Testis (tissue), 5 donors: ENCODE results near the gene PWWP2A. TPM values are rescaled to one million over a fixed set of nuclear protein-coding genes. Genes with fewer than 3 reads are reported as not detected.

ENCODE experiments used
- DNase-seq: peaks from one replicate; pipeline ENCODE4 v3.0.0-alpha.2; 2019
- H3K27ac ChIP-seq, 2 donors: fragments of 200-600 bp; sonication (generic); one replicate each; pipeline ENCODE4 v1.5.1; 2019
- H3K27me3 ChIP-seq: fragments of 200-600 bp; sonication (generic); one replicate; pipeline ENCODE4 v1.5.1; 2019
- H3K36me3 ChIP-seq: fragments of 200-600 bp; sonication (generic); one replicate; pipeline ENCODE4 v1.5.1; 2017; ENCODE audit warnings: low read depth; ENCODE audit errors: missing control alignments
- H3K4me1 ChIP-seq: fragments of 200-600 bp; sonication (generic); one replicate; pipeline ENCODE4 v1.5.1; 2019
- H3K4me3 ChIP-seq, 2 donors: fragments of 200-600 bp; sonication (generic); one replicate each; pipeline ENCODE4 v1.5.1; 2017 to 2019
- H3K9me3 ChIP-seq: fragments of 200-600 bp; sonication (generic); one replicate; pipeline ENCODE4 v1.5.1; 2017
- CTCF ChIP-seq, 3 experiments: fragments of 450-650 bp in 2 of 3; fragments of 200-600 bp in 1 of 3; sonication (generic) in 1 of 3; IDR thresholded peaks; one replicate each; pipeline ENCODE4 v1.5.1; 2016 to 2019; ENCODE audit warnings: antibody characterized with exemption in 3 of 3, mild to moderate bottlenecking in 2 of 3, moderate library complexity in 1 of 3
- POLR2A ChIP-seq: fragments of 450-650 bp; IDR thresholded peaks from one replicate; pipeline ENCODE4 v1.6.1; 2017; ENCODE audit warnings: antibody characterized with exemption, mild to moderate bottlenecking, moderate library complexity
- WGBS, 2 donors: methylation state at CpG; one replicate each; pipeline ENCODE4 v1.1.5; 2018; 5-methylcytosine and 5-hydroxymethylcytosine counted together
- intact Hi-C: fragments of 100-400 bp; cut with DNase I; formaldehyde crosslinking; loops from one replicate; pipeline ENCODE4 v1.15.1; 2023; ENCODE audit warnings: low total_unique reads
- long read RNA-seq, 2 donors: transcript quantifications; one replicate each; lab custom pipeline, GENCODE V29; 2026
- polyA plus RNA-seq: library from polyadenylated mRNA; stranded (reverse); fragments of 350-450 nt; fragmentation: Illumina TruSeq; extraction: RNeasy Lipid Tissue Mini Kit (QIAGEN cat#74804); gene quantifications from one replicate; pipeline ENCODE4 v1.2.3, GENCODE V29; 2014; ENCODE audit warnings: low read depth, low replicate concordance; ENCODE audit not compliant: insufficient read depth
- total RNA-seq, 2 donors: library from RNA; depleted of rRNA; stranded (reverse); fragments of >200 nt; gene quantifications; one replicate each; pipeline ENCODE4 v1.2.3, GENCODE V29; 2016

The PWWP2A gene
- total RNA-seq, result 10 to 100 TPM; 48.9 to 51.6 TPM
- 12.0 TPM for polyA plus RNA-seq
- long read RNA-seq, donor 1, partial matches to known transcripts, result 0 of 6 reads
- long read RNA-seq, donor 1, other reads (novel, unspliced or antisense), result 0 of 6 reads
- long read RNA-seq, donor 2, partial matches to known transcripts, result 0 of 4 reads
- long read RNA-seq, donor 2, other reads (novel, unspliced or antisense), result 0 of 4 reads

GRCh38 chr5:160119142-160119904 lies at the start of gene PWWP2A:
PWWP2A (minus strand) TSS chr5:160119450; CDS start chr5:160119388, 62 bp downstream.
- no peaks in the 10 kb centered on the region for H3K36me3 ChIP-seq
- peak; percentile 54 for TF ChIP-seq POLR2A
- no peak for TF ChIP-seq CTCF (IDR thresholded peaks at IDR 0.05)
- 1% methylated on average over 28 to 52 of the region's 55 CpGs for WGBS, 2 donors
- DNase-seq, result peak; percentile 100
- intact Hi-C loops, result no loop called here
- peak within 1 kb of the TSS; percentile 93 to 99 for H3K4me3 ChIP-seq
- no peaks in the 10 kb centered on the region for H3K27me3 ChIP-seq
- H3K4me1 ChIP-seq, result peaks cover 6% of the 10 kb centered on the region
- peak within 1 kb of the TSS; percentile 98 to 99 for H3K27ac ChIP-seq
- H3K9me3 ChIP-seq, result no peaks in the 10 kb centered on the region

- H3K27ac ChIP-seq, result no peak overlapping the region
- H3K4me1 ChIP-seq, result peaks cover 52% of the 10 kb centered on the region
- intact Hi-C loops, result no loop called here
Measured at GRCh38 chr5:160167624-160168165, 48.4 kb upstream of the PWWP2A start.

GRCh38 chr5:160166973-160167623 lies 47.8 kb upstream of the PWWP2A start:
- DNase-seq, result no peak
- Histone ChIP-seq H3K9me3 (no peaks in the 10 kb centered on the region), H3K27ac (peak overlapping the region; percentile 86 to 87), H3K4me3 (no peak overlapping the region), H3K27me3 (no peaks in the 10 kb centered on the region), H3K36me3 (no peaks in the 10 kb centered on the region), H3K4me1 (peaks cover 49% of the 10 kb centered on the region)
- 52 to 65% methylated on average over 10 of the region's 10 CpGs for WGBS, 2 donors
- TF ChIP-seq CTCF (IDR thresholded peaks at IDR 0.05) (no peak), POLR2A (no peak)
- intact Hi-C loops, result no loop called here

More at GRCh38 chr5:160167624-160168165, 48.4 kb upstream of the PWWP2A start:
- no peak for TF ChIP-seq POLR2A
- WGBS, 2 donors, result 83 to 95% methylated on average over 3 of the region's 3 CpGs
- no peak for DNase-seq
- no peaks in the 10 kb centered on the region for H3K27me3 ChIP-seq
- H3K9me3 ChIP-seq, result no peaks in the 10 kb centered on the region
- H3K4me3 ChIP-seq, result no peak overlapping the region
- no peaks in the 10 kb centered on the region for H3K36me3 ChIP-seq

GRCh38 chr5:160166069-160166972 lies 47.1 kb upstream of the PWWP2A start:
- no peak for DNase-seq
- intact Hi-C loops, result no loop called here
- Histone ChIP-seq H3K4me3 (no peak overlapping the region), H3K36me3 (no peaks in the 10 kb centered on the region), H3K27me3 (no peaks in the 10 kb centered on the region), H3K9me3 (no peaks in the 10 kb centered on the region), H3K27ac (peak overlapping the region; percentile 86 to 87), H3K4me1 (peaks cover 42% of the 10 kb centered on the region)
- 61 to 66% methylated on average over 5 of the region's 5 CpGs for WGBS, 2 donors
- TF ChIP-seq CTCF (IDR thresholded peaks at IDR 0.05) (no peak), POLR2A (no peak)
